HG03280 (cell line): Measurements from ENCODE around the gene NCCRP1.

Experiments used
- ATAC-seq: cut with Tn5 transposase; IDR thresholded peaks from one replicate; pipeline ENCODE4 v1.9.1; 2021; ENCODE audit warnings: mild to moderate bottlenecking, moderate library complexity; ENCODE audit not compliant: unreplicated experiment

Gene NCCRP1

GRCh38 chr19:39164289-39164688, 32.5 kb upstream of the NCCRP1 start:
- no peak for ATAC-seq

GRCh38 chr19:39165857-39166256, 30.9 kb upstream of the NCCRP1 start:
- no peak for ATAC-seq

- no peak for ATAC-seq
These were observed 30.0 kb upstream of the NCCRP1 start for GRCh38 chr19:39166571-39167391.

- ATAC-seq: no peak
These were observed 29.1 kb upstream of the NCCRP1 start for GRCh38 chr19:39167461-39168257.

- no peak for ATAC-seq
These were observed 28.3 kb upstream of the NCCRP1 start for GRCh38 chr19:39168258-39169142.

GRCh38 chr19:39169143-39169810, 27.5 kb upstream of the NCCRP1 start:
- no peak for ATAC-seq

- no peak for ATAC-seq
These were observed 26.2 kb upstream of the NCCRP1 start for GRCh38 chr19:39170386-39171231.

GRCh38 chr19:39171479-39172465, 25.0 kb upstream of the NCCRP1 start:
- no peak for ATAC-seq

- no peak for ATAC-seq
These were observed 23.9 kb upstream of the NCCRP1 start for GRCh38 chr19:39172700-39173501.

- ATAC-seq: no peak
These were observed 23.2 kb upstream of the NCCRP1 start for GRCh38 chr19:39173502-39173991.

- ATAC-seq: no peak
These were observed 22.6 kb upstream of the NCCRP1 start for GRCh38 chr19:39174142-39174541.

- ATAC-seq: no peak
These were observed 21.9 kb upstream of the NCCRP1 start for GRCh38 chr19:39174558-39175544.

GRCh38 chr19:39175564-39175963, 21.2 kb upstream of the NCCRP1 start:
- ATAC-seq: no peak

GRCh38 chr19:39177110-39177699, 19.6 kb upstream of the NCCRP1 start:
- no peak for ATAC-seq

GRCh38 chr19:39177736-39178135, 19.0 kb upstream of the NCCRP1 start:
- ATAC-seq: no peak
